IMR-90 (cell line): ENCODE results near the gene APLF. TPM values are rescaled to one million over a fixed set of nuclear protein-coding genes. Genes with fewer than 3 reads are reported as not detected.

Experiments used
- ATAC-seq: fragments of 200-7000 bp; cut with Tn5 transposase; 2 replicates; pipeline ENCODE4 v1.9.1; 2020; ENCODE audit warnings: low read depth, mild to moderate bottlenecking, moderate library complexity
- BruUV-seq: library from RNA; stranded (reverse); fragments of 400-500 nt; replicated peaks from 2 replicates; lab custom pipeline; 2021; lab: Mats Ljungman, UMichigan
- CTCF ChIA-PET: fragments of 300-600 bp; formaldehyde crosslinking; extraction: SDS; loops from one replicate; lab custom pipeline; 2021; ENCODE audit warnings: antibody characterized with exemption; lab: Yijun Ruan, JAX
- POLR2A ChIA-PET: fragments of 300-600 bp; sonication (Branson Sonifier 250); formaldehyde crosslinking; loops from one replicate; lab custom pipeline; 2022; ENCODE audit warnings: antibody characterized with exemption; ENCODE audit not compliant: unreplicated experiment; lab: Charles Lee
- DNase-seq: peaks from one replicate; pipeline ENCODE4 v3.0.0; 2013
- H2AFZ ChIP-seq: replicated peaks from 2 replicates; pipeline ENCODE3; 2013; ENCODE audit warnings: low read length, mild to moderate bottlenecking; ENCODE audit not compliant: poor library complexity
- H2AK5ac ChIP-seq: 2 replicates; pipeline ENCODE4 v1.6.1; 2013; ENCODE audit warnings: low read depth, low read length, inconsistent platforms
- H2AK9ac ChIP-seq: replicated peaks from 2 replicates; pipeline ENCODE3; 2013; ENCODE audit warnings: mild to moderate bottlenecking, low read depth, low read length, moderate library complexity; ENCODE audit not compliant: poor library complexity
- H2BK120ac ChIP-seq: 2 replicates; pipeline ENCODE4 v1.6.1; 2013; ENCODE audit warnings: low read depth, low read length, inconsistent platforms
- H2BK15ac ChIP-seq: 3 replicates; pipeline ENCODE4 v1.6.1; 2013; ENCODE audit warnings: low read depth, low read length, inconsistent platforms
- H2BK20ac ChIP-seq: 2 replicates; pipeline ENCODE4 v1.6.1; 2013; ENCODE audit warnings: low read depth, mild to moderate bottlenecking, inconsistent platforms, low read length, moderate library complexity
- H2BK5ac ChIP-seq: 2 replicates; pipeline ENCODE4 v1.6.1; 2013; ENCODE audit warnings: mild to moderate bottlenecking, low read depth, low read length, inconsistent platforms; ENCODE audit not compliant: poor library complexity, severe bottlenecking
- H3K14ac ChIP-seq: replicated peaks from 2 replicates; pipeline ENCODE4 v1.6.1; 2013; ENCODE audit warnings: low read depth, low read length, inconsistent platforms
- H3K18ac ChIP-seq: 2 replicates; pipeline ENCODE4 v1.6.1; 2013; ENCODE audit warnings: low read depth, low read length, control low read depth
- H3K23ac ChIP-seq: 2 replicates; pipeline ENCODE4 v1.6.1; 2013; ENCODE audit warnings: low read depth, low read length, inconsistent platforms
- H3K27ac ChIP-seq: 2 replicates; pipeline ENCODE4 v1.5.1; 2013; ENCODE audit warnings: mild to moderate bottlenecking, control low read depth, low read length; ENCODE audit not compliant: insufficient read depth
- H3K27me3 ChIP-seq: 2 replicates; pipeline ENCODE4 v1.6.1; 2013; ENCODE audit warnings: low read length; ENCODE audit not compliant: control insufficient read depth, insufficient read depth
- H3K36me3 ChIP-seq: 2 replicates; pipeline ENCODE4 v1.6.1; 2013; ENCODE audit warnings: low read length, mixed read lengths; ENCODE audit not compliant: control insufficient read depth, insufficient read depth
- H3K4ac ChIP-seq: 2 replicates; pipeline ENCODE4 v1.6.1; 2013; ENCODE audit warnings: low read depth, low read length, inconsistent platforms
- H3K4me1 ChIP-seq: 2 replicates; pipeline ENCODE4 v1.6.1; 2013; ENCODE audit warnings: low read length, mixed read lengths; ENCODE audit not compliant: control insufficient read depth, insufficient read depth
- H3K4me2 ChIP-seq: 2 replicates; pipeline ENCODE4 v1.6.1; 2013; ENCODE audit warnings: low read depth, mild to moderate bottlenecking, control low read depth, low read length, moderate library complexity
- H3K4me3 ChIP-seq: 2 replicates; pipeline ENCODE4 v1.5.1; 2013; ENCODE audit warnings: low read depth, mild to moderate bottlenecking, control low read depth, low read length, moderate library complexity; ENCODE audit not compliant: insufficient read depth
- H3K56ac ChIP-seq: 2 replicates; pipeline ENCODE4 v1.6.1; 2013; ENCODE audit warnings: low read length, inconsistent platforms; ENCODE audit not compliant: insufficient read depth; ENCODE audit errors: extremely low read depth
- H3K79me1 ChIP-seq, 2 experiments: 2 replicates each; pipeline ENCODE4 v1.6.1; 2013; ENCODE audit warnings: low read length in 2 of 2, inconsistent platforms in 1 of 2, low read depth in 1 of 2
- H3K9ac ChIP-seq: 2 replicates; pipeline ENCODE4 v1.6.1; 2013; ENCODE audit warnings: low read depth, low read length, control low read depth
- H3K9me1 ChIP-seq: 2 replicates; pipeline ENCODE4 v1.6.1; 2013; ENCODE audit warnings: low read length, inconsistent platforms; ENCODE audit not compliant: insufficient read depth
- H3K9me3 ChIP-seq: 2 replicates; pipeline ENCODE4 v1.6.1; 2013; ENCODE audit warnings: low read length; ENCODE audit not compliant: control insufficient read depth, insufficient read depth
- H4K20me1 ChIP-seq: 2 replicates; pipeline ENCODE4 v1.6.1; 2013; ENCODE audit warnings: low read length, inconsistent platforms; ENCODE audit not compliant: insufficient read depth
- H4K5ac ChIP-seq: 2 replicates; pipeline ENCODE4 v1.6.1; 2013; ENCODE audit warnings: mild to moderate bottlenecking, low read depth, low read length, control low read depth
- H4K8ac ChIP-seq, 2 experiments: 2 replicates each; pipeline ENCODE4 v1.6.1; 2013; ENCODE audit warnings: low read depth in 2 of 2, low read length in 2 of 2, control low read depth in 1 of 2, inconsistent platforms in 1 of 2
- H4K91ac ChIP-seq: 2 replicates; pipeline ENCODE4 v1.6.1; 2013; ENCODE audit warnings: low read depth, low read length, inconsistent platforms; ENCODE audit not compliant: insufficient read depth
- NFE2L2 ChIP-seq: fragments of 150-350 bp; IDR thresholded peaks from 2 replicates; pipeline ENCODE4 v1.6.1; 2016; ENCODE audit warnings: low read depth, mild to moderate bottlenecking, low read length
- POLR2A ChIP-seq: IDR thresholded peaks from 2 replicates; pipeline ENCODE4 v1.6.1; 2012; ENCODE audit warnings: mild to moderate bottlenecking, low read depth, low read length
- RFX5 ChIP-seq: IDR thresholded peaks from 2 replicates; pipeline ENCODE4 v1.8.0; 2012; ENCODE audit warnings: low read depth, mild to moderate bottlenecking, low read length, moderate library complexity
- SMC3 ChIP-seq: fragments of 150-350 bp; IDR thresholded peaks from 2 replicates; pipeline ENCODE4 v1.6.1; 2016; ENCODE audit warnings: low read depth, mild to moderate bottlenecking, antibody characterized with exemption, low read length, moderate library complexity
- WGBS, 2 experiments: methylation state at CpG; one replicate each; pipeline versions ENCODE4 v1.1.5 to v1.1.7; 2013; ENCODE audit warnings: missing lambda C conversion rate in 2 of 2; ENCODE audit not compliant: insufficient read length in 1 of 2; ENCODE audit errors: extremely low coverage in 2 of 2; 5-methylcytosine and 5-hydroxymethylcytosine counted together
- dilution Hi-C: fragments of 300-500 bp; cut with HindIII; formaldehyde crosslinking; loops from one replicate; pipeline ENCODE4 v1.14.3; 2018; ENCODE audit warnings: low sequenced_read_pairs; ENCODE audit not compliant: unreplicated experiment
- in situ Hi-C: fragments of 300-500 bp; cut with MboI; formaldehyde crosslinking; loops from 3 replicates; pipeline ENCODE4 v1.14.3; 2019; ENCODE audit warnings: low sequenced_read_pairs, inconsistent platforms, mixed read lengths
- intact Hi-C: fragments of 100-400 bp; cut with micrococcal nuclease; formaldehyde crosslinking; loops from 2 replicates; pipeline ENCODE4 v1.10.0; 2022
- polyA plus RNA-seq, 3 experiments: library from polyadenylated mRNA; depleted of rRNA; stranded (reverse); fragments of >200 nt; gene quantifications; 2 replicates each; pipeline ENCODE4 v1.2.3, GENCODE V29; 2012; ENCODE audit warnings: low replicate concordance in 1 of 3
- total RNA-seq: library from RNA; depleted of rRNA; stranded (reverse); fragments of >200 nt; gene quantifications from 2 replicates; pipeline ENCODE4 v1.2.3, GENCODE V29; 2012

Gene APLF
- total and polyA plus RNA-seq, 2 of the 4 experiments (the other 2 are of a cell fraction): 1.5 to 2.3 TPM

GRCh38 chr2:68436270-68436669 is 31.1 kb upstream of the APLF start:
- dilution Hi-C loops: no loop called here
- in situ Hi-C loops: no loop called here
- H3K9me3 ChIP-seq: no peaks in the 10 kb centered on the region
- no peak overlapping the region for H3K18ac ChIP-seq
- no peak overlapping the region for H2BK120ac ChIP-seq
- no peak overlapping the region for H3K4me3 ChIP-seq
- H2BK15ac ChIP-seq: no peak overlapping the region
- H3K27ac ChIP-seq: no peak overlapping the region
- peak; percentile 45 for DNase-seq
- no CpG with 5 or more reads among the region's 4 CpGs for WGBS, 2 experiments
- no peak overlapping the region for H3K14ac ChIP-seq
- H4K20me1 ChIP-seq: no peaks in the 10 kb centered on the region
- no peak overlapping the region for H3K4ac ChIP-seq
- ChIA-PET CTCF (no interaction called here), POLR2A (interaction anchor here (0.6 kb wide), 1 partner anchor 313 kb away, joined by 4 read pairs; no protein-coding TSS in a partner anchor)
- no peak overlapping the region for H2AK5ac ChIP-seq
- no peak overlapping the region for H3K9ac ChIP-seq
- H2BK20ac ChIP-seq: no peak overlapping the region
- peak overlapping the region; percentile 27 for H2AFZ ChIP-seq
- H3K27me3 ChIP-seq: peaks cover 13% of the 10 kb centered on the region
- intact Hi-C loops: no loop called here
- no peak overlapping the region for H3K23ac ChIP-seq
- 0 out of 2 replicates have a peak, but pooled peaks cover 2% of the 10 kb centered on the region for H3K4me1 ChIP-seq
- H3K36me3 ChIP-seq: no peaks in the 10 kb centered on the region
- H3K4me2 ChIP-seq: peak overlapping the region; percentile 38; the same call in 1 of the 2 replicates
- H2AK9ac ChIP-seq: no peak overlapping the region
- no peak overlapping the region for H3K56ac ChIP-seq
- H2BK5ac ChIP-seq: no peak overlapping the region
- no peak for TF ChIP-seq NFE2L2
- no peak for TF ChIP-seq RFX5
- no peak for TF ChIP-seq SMC3
- TF ChIP-seq POLR2A: no peak
- no TSS peak for BruUV-seq
- H4K5ac ChIP-seq: no peak overlapping the region
- no peaks in the 10 kb centered on the region for H3K79me1 ChIP-seq
- H3K9me1 ChIP-seq: no peaks in the 10 kb centered on the region
- peak; percentile 54 for ATAC-seq
- H4K91ac ChIP-seq: no peak overlapping the region
- H4K8ac ChIP-seq: no peak overlapping the region
